Measurements from ENCODE around the gene GRIK4. TPM values are rescaled to one million over a fixed set of nuclear protein-coding genes. Genes with fewer than 3 reads are reported as not detected.

Gene GRIK4
- total RNA-seq, 1 donor from 2014 or later, result 4.5 TPM

- DNase-seq (ENCODE audit: low spot score), result no peak
- H3K9me3 Mint-ChIP-seq (ENCODE audit: unreplicated experiment), result no peaks in the 10 kb centered on the region
- TF ChIP-seq CTCF (IDR thresholded peaks at IDR 0.05; ENCODE audit: unreplicated experiment), result no peak
- no peak overlapping the region for H3K4me3 Mint-ChIP-seq (ENCODE audit: unreplicated experiment)
- H3K27me3 Mint-ChIP-seq (ENCODE audit: unreplicated experiment), result peaks cover 10% of the 10 kb centered on the region
- peaks cover 6% of the 10 kb centered on the region for H3K4me1 Mint-ChIP-seq (ENCODE audit: unreplicated experiment)
- no peaks in the 10 kb centered on the region for H3K36me3 Mint-ChIP-seq (ENCODE audit: low read depth, unreplicated experiment)
- no peak overlapping the region for H3K27ac Mint-ChIP-seq (ENCODE audit: unreplicated experiment)
Measured at GRCh38 chr11:120903686-120904085, 392.1 kb downstream of the GRIK4 start.

- Mint-ChIP-seq H3K27me3 (ENCODE audit: unreplicated experiment) (peaks cover 10% of the 10 kb centered on the region), H3K4me1 (ENCODE audit: unreplicated experiment) (peaks cover 10% of the 10 kb centered on the region), H3K27ac (ENCODE audit: unreplicated experiment) (no peak overlapping the region), H3K36me3 (ENCODE audit: low read depth, unreplicated experiment) (no peaks in the 10 kb centered on the region), H3K9me3 (ENCODE audit: unreplicated experiment) (no peaks in the 10 kb centered on the region), H3K4me3 (ENCODE audit: unreplicated experiment) (no peak overlapping the region)
- DNase-seq (ENCODE audit: low spot score), result no peak
- TF ChIP-seq CTCF (IDR thresholded peaks at IDR 0.05; ENCODE audit: unreplicated experiment), result no peak
Measured at GRCh38 chr11:120904116-120904515, 392.6 kb downstream of the GRIK4 start.

- DNase-seq (ENCODE audit: low spot score), result no peak
- Mint-ChIP-seq H3K9me3 (ENCODE audit: unreplicated experiment) (no peaks in the 10 kb centered on the region), H3K27ac (ENCODE audit: unreplicated experiment) (no peak overlapping the region), H3K4me3 (ENCODE audit: unreplicated experiment) (no peak overlapping the region), H3K4me1 (ENCODE audit: unreplicated experiment) (peaks cover 23% of the 10 kb centered on the region), H3K27me3 (ENCODE audit: unreplicated experiment) (peaks cover 1% of the 10 kb centered on the region), H3K36me3 (ENCODE audit: low read depth, unreplicated experiment) (peaks cover 4% of the 10 kb centered on the region)
- TF ChIP-seq CTCF (IDR thresholded peaks at IDR 0.05; ENCODE audit: unreplicated experiment), result no peak
Measured at GRCh38 chr11:120906766-120907165, 395.2 kb downstream of the GRIK4 start.

- no peak overlapping the region for H3K4me3 Mint-ChIP-seq (ENCODE audit: unreplicated experiment)
- peaks cover 4% of the 10 kb centered on the region for H3K36me3 Mint-ChIP-seq (ENCODE audit: low read depth, unreplicated experiment)
- peaks cover 27% of the 10 kb centered on the region for H3K4me1 Mint-ChIP-seq (ENCODE audit: unreplicated experiment)
- no peak for DNase-seq (ENCODE audit: low spot score)
- H3K27ac Mint-ChIP-seq (ENCODE audit: unreplicated experiment), result no peak overlapping the region
- H3K9me3 Mint-ChIP-seq (ENCODE audit: unreplicated experiment), result no peaks in the 10 kb centered on the region
- H3K27me3 Mint-ChIP-seq (ENCODE audit: unreplicated experiment), result peaks cover 6% of the 10 kb centered on the region
- TF ChIP-seq CTCF (IDR thresholded peaks at IDR 0.05; ENCODE audit: unreplicated experiment), result no peak
Measured at GRCh38 chr11:120907971-120908370, 396.4 kb downstream of the GRIK4 start.

- no peak for TF ChIP-seq CTCF (IDR thresholded peaks at IDR 0.05; ENCODE audit: unreplicated experiment)
- peaks cover 4% of the 10 kb centered on the region for H3K36me3 Mint-ChIP-seq (ENCODE audit: low read depth, unreplicated experiment)
- no peaks in the 10 kb centered on the region for H3K9me3 Mint-ChIP-seq (ENCODE audit: unreplicated experiment)
- peaks cover 6% of the 10 kb centered on the region for H3K27me3 Mint-ChIP-seq (ENCODE audit: unreplicated experiment)
- H3K27ac Mint-ChIP-seq (ENCODE audit: unreplicated experiment), result no peak overlapping the region
- peaks cover 27% of the 10 kb centered on the region for H3K4me1 Mint-ChIP-seq (ENCODE audit: unreplicated experiment)
- DNase-seq (ENCODE audit: low spot score), result no peak
- no peak overlapping the region for H3K4me3 Mint-ChIP-seq (ENCODE audit: unreplicated experiment)
Measured at GRCh38 chr11:120908461-120909181, 397.1 kb downstream of the GRIK4 start.
